ENCODE results near the gene TICAM2.

Gene TICAM2

GRCh38 chr5:115561176-115561575 lies 41.1 kb downstream of the TICAM2 start:
- no peak for DNase-seq

- no peak for DNase-seq
Measured at GRCh38 chr5:115559524-115559923, 42.8 kb downstream of the TICAM2 start.

DNA sequence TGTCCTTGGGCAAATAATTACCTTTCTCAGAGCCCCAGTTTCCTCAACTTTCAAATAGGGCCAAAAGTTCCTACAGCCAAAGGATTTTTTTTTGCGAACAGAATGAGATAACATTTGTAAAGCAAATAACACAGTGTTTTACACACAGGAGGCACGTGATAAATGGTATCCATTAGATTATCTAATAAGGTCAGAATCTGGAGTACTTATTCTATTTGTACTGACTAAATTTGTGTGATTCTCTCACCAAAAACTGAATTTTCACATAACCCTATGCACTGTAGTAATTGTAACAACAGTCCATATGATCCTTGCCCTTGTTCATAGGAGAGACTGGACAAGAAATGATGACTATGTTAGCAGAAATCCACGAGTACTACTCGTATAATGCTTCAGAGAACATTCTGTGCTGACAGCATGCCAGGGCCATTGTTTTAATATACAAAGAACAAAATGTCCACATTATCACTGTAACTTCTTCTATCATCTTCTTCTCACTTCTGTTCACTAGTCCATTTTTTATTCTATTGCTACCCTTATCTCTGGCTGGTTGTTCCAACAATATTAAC lies 43.8 kb downstream of the TICAM2 start:
- no peak for DNase-seq

DNA sequence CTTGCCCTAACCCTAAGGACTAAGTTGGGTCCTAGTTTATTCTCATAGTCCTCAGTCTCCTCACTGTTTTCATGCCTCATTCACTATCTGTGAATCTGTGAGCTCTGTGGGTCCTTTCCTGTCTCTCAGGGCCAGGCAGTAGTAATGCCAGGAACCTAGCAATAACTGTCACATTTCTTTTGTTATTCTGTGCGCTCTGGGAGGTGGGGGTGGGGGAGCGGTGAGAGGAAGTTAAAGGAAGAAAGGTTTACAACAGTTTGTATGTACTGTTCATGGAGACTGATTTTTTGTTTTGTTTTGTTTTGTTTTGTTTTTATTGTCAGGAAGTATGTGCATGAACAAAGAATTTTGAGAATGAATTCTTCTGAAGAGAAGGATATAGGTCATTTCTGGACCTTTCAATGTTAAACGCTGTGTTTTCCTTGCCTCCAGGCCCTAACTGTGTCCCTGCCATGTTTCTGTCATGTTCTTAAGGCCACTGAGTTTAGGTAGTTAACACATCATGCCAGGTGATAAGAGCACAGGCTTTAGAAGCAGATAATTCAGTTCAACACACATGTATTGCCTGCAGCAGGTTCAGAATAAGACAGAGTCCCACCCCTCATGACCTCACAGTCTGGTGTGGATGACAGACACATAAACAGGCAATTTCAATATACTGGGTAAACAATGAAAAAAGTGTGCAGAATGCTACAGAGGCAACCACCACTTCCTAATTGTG lies 44.5 kb downstream of the TICAM2 start:
- peak in 1 of 6 experiments; percentile 8 for DNase-seq

DNA sequence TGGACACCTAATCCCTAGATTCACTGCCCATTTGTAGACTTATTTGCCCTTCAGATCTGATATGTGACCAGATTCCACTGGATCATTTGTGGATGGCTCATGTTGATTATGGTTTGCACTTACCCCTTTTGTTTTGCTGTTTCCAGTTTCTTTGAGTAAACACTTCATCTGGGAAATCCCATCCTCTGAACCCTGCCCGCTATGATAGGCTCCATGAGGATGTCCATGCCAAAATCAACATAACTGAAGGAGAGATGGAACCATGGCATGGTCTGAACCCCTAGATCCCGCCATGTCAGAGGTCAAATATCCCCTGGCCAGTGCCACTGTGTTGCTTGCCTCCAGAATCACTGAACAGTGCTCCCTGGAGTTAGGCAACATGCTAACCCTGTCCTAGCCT lies 46.0 kb downstream of the TICAM2 start:
- DNase-seq: no peak

GRCh38 chr5:115555084-115555633 lies 47.1 kb downstream of the TICAM2 start:
- no peak for DNase-seq

DNA sequence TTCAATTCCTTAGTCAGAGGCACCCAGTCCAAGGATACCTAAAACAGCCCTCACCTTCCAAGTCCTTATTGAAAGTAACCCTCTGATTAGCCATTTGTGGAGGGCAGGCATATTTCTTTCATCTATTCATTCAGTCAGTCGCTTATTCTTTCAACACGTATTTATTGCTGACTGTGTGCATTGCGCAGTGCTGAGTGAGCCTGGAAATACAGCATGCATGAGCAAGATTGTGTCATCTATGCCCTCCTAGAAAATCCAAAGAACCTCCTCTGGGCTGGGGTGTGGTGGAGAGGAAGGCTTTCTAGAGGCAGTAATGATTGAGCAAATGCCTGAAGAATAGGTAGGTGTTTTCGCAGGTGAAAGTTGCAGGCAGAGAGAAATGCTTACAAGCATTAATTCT lies 49.2 kb downstream of the TICAM2 start:
- DNase-seq: no peak

GRCh38 chr5:115551415-115551814 lies 50.9 kb downstream of the TICAM2 start:
- DNase-seq: no peak

GRCh38 chr5:115549154-115549553 lies 53.1 kb downstream of the TICAM2 start:
- DNase-seq: peak in 1 of 6 experiments; percentile 5

GRCh38 chr5:115548683-115549082 lies 53.6 kb downstream of the TICAM2 start:
- DNase-seq: no peak

DNA sequence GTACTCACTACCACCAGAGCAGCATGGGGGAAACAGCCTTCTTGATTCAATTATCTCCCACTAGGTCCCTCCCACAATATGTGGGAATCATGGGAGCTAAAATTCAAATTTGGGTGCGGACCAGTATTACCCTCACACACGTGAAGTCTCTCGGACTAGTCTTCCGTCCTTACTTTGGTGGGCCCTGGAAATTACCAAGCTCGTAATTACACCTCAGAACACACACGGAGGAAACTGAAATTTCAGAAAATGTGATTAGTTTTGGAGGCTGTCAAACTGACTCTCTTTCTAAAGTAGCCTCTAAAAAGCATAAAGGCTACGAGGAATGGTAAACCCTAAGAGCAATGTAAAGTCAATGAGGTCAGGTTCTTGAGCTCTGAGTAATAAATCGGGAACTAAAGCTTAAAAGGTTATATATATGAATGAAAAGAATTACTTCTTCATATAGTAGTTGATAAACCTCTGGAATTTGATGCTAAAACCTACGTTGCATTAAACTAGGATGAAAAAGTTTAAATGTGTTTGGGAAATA lies 56.9 kb downstream of the TICAM2 start:
- no peak for DNase-seq

GRCh38 chr5:115544436-115545350 lies 57.6 kb downstream of the TICAM2 start, which contains the start of gene FEM1C:
FEM1C (minus strand) TSS chr5:115544775; CDS start chr5:115543493, 1,282 bp downstream.
- peak; percentile 87 to 96 (median 95) for DNase-seq

DNA sequence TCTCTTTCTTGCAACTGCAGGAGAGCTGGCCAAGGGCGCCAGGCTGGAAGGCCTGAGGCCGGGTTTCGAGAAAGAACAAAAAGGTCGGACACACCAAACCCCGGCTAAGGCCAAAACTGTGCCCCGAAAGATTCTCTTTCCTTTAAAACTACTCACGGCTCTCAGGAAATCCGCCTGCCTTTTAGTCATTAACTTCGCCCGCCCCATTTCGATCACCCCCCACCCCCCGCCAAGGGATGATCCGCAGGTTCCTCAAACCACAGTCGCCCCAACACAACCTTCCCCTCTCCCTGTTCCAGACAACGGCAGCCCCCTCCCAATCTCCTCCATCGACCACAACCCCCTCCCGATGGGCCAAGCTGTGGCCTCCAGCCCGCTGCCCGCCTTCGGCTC lies 58.2 kb downstream of the TICAM2 start:
- DNase-seq: peak; percentile 43 to 80 (median 68)

DNA sequence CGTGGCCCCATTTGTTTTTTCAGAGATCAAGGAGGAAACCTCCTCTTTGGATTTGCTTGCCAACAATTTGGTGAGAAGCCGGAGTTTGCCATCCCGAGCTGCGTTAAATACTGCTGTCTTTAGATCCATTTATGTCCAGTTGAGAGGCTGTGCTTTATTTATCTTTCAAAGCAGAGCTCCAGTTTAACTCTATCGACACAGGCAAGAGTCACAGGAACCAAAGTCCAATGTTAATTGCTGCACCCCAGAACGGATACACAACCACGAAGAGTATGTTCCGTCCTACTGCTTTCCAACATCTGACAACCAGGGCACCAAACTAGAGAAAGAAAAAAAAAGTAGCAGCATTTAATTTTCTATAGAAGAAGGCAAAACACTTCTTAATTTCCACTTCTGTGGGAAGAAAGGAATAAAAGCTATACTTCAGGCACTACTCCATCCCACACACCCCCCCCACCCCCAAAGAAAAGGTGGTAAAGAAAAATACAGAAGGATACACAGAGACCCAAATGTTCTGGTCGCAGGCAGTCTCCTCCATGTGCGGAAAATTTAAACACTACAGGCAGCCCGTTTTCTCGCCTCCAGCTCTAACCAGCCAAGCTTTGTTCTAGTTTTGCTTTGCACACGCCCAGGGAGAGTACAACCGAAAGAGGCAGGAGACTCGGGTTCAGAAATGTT lies 58.8 kb downstream of the TICAM2 start:
- peak in 3 of 6 experiments; percentile 20 to 70 (median 45) for DNase-seq

DNA sequence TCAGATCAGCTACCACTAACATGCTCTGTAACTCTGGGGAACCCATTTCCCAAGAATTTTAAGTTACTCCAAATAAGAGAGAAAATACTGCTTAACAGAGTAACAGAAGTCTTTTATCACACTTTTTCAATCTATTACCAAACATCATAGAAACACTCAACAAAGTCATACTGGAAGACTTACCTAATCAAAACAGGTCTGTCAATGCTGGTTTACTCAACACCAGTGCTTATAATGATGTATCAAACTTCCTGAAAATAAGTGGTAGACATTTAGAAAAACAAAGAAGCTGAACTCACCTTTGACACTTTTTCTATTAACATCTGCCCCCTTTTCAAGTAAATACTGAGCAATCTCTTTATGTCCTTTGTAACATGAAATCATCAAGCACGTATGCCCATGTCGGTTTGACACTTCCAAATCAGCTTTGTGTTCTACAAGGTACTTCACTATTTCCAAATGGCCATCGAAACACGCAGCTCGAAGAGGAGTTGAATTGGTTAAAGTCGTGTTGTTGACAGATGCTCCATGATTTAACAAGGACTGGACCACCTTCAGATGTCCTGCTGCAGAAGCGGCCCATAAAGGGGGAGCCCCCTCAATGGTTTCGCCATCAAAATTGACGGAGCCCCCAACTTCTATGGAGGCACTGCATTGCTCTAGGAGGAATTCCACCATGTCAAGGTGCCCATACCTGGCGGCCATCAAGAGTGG lies 59.5 kb downstream of the TICAM2 start:
- no peak for DNase-seq

DNA sequence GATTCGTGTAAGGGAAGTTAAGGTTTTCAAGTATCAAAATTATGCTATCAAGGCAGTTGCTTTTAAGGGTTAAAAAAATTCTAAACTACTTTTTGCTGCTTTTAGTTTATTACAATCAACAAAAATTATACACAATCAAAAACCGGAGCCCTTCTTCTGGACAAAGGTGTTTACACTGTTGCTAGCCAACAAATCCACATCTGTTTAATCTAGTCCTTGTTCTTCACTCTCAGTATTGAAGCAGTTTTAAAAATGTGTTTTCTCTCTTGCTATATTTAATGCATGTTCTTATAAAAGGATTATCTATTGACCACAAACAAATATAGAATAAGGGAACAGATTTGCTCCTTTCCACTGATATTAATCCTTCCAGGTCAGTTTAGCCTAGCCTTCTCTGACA lies 60.2 kb downstream of the TICAM2 start:
- DNase-seq: no peak

DNA sequence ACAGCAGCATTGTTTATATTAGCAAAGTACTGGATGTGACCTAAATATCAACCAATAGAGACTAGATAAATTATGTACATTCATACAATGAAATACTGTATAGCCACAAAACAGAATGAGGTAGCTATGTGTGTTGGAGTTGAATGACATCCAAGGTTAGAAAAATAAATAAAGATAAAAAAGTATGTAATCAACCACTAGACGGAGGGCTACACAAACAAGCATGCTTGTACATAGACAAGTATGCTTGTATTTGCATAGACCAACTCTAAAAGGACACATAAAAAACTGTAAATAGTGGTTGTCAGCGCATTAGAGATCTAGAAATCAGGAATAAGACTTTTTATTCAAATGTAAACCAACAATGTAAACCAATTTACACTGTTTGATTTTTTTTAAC lies 60.7 kb downstream of the TICAM2 start:
- DNase-seq: no peak

DNA sequence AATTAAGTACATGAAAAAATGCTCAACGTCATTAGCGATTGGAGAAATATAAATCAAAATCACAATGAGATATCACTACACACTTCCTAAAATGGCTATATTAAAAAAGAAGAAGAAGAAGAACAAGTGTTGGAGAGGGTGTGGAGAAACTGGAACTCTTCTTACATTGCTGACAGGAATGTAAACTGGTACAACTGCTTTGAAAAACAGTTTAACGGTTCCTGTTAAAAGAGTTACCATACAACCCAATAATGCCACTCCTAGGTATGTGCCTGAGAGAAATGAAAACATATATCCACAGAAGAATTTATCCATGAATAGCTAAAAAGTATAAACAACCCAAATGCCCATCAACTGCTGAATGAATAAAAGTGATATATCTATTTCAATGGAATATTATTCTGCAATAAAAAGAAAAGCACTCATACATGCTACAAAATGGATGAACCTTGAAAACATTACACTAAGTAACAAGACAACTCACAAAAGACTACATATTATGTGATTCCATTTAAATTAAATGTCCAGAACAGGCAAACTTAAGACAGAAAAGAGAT lies 66.7 kb downstream of the TICAM2 start:
- no peak for DNase-seq

GRCh38 chr5:115532517-115532916 lies 69.8 kb downstream of the TICAM2 start:
- no peak for DNase-seq

DNA sequence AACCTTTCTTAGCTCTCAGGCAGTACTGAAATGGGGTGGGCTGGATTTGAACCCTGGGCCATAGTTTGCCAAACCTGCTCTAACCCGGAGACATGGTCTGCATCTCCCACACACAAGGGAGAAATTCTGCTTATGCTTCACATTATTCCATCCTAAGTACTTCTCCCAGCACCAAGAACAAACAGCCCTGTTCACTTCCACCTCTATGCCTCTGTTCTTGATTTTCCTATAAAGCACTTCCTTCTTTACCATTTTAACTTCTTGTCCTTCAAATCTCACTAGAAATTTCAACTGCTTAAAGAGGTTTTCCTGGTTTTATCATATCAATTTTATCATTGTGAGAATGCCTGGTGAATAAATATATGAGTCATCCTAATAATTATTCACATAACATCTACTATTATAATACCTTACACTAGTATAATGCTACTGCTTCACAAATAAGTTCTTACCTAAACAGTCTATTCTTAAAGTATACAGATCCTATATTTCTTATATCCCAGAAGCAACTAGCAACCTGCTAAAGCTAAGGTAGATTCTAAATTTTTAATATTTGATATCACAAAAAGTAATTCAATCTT lies 70.4 kb downstream of the TICAM2 start:
- no peak for DNase-seq

- no peak for DNase-seq
Measured at GRCh38 chr5:115531380-115531779, 70.9 kb downstream of the TICAM2 start.

Data from stimulated activated naive CD4-positive, alpha-beta T cell (primary cell).